C4-2B (cell line): ENCODE measurements around the gene NT5C2.

Source experiments
- H3K27ac ChIP-seq: fragments of 450-650 bp; 2 replicates; pipeline ENCODE4 v1.5.1; 2017
- CTCF ChIP-seq: fragments of 450-650 bp; conservative IDR thresholded peaks from 2 replicates; pipeline ENCODE4 v1.5.1; 2017; ENCODE audit warnings: mild to moderate bottlenecking
- ZFX ChIP-seq: fragments of 450-650 bp; IDR thresholded peaks from 2 replicates; pipeline ENCODE4 v1.6.1; 2017

NT5C2 gene

DNA sequence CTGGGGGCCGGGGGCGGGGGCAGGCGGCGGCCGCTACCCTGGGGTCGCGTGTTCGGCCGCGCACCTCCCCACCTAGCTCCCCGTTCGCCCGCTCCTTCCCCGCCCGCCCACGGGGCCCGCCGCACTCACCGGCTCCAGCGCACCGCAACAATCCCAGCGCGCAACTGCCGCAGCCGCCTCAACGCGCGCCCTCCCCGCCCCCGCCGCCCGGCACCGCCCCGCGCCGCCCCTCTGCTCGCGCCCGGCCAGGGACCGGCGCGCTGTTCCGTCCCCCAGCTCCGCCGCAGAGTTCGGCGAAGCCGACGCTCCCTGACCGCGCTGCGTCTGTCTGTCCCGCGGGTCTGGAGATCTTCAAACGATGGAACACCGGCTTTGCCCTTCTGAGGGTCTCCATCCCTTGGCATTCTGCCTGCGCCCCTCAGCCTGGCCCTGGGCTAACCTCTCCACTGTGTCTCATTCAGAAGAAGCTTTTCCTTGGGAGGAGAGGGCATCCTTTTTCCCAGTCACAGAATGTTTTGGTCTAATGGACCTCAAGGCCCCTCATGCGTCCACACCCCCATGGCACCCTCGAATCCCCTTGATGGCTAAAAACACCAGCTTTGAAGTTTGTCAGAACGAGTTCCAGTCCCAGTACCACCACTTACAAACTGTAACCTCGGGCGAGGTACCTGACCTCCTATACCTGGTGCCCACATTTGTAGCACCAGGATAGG lies at the start of gene NT5C2:
Gene NT5C2, minus strand, starts transcription at position 166 of the 713 bp plus-strand sequence. CDS start 18,314 bp downstream, outside the sequence.
- TF ChIP-seq CTCF, result no peak
- TF ChIP-seq ZFX, result peak; percentile 46; the same call in 1 of the 2 replicates
- H3K27ac ChIP-seq, result peak within 1 kb of the TSS; percentile 94

- TF ChIP-seq CTCF (no peak), ZFX (peak; percentile 39; the same call in 1 of the 2 replicates)
- peak overlapping the region; percentile 93 for H3K27ac ChIP-seq
Measured at GRCh38 chr10:103241262-103242011, 48.4 kb upstream of the NT5C2 start.

- H3K27ac ChIP-seq, result peak overlapping the region; percentile 14; the same call in 1 of the 2 replicates
- TF ChIP-seq ZFX (no peak), CTCF (no peak)
Measured at GRCh38 chr10:103238506-103239252, 45.6 kb upstream of the NT5C2 start.

DNA sequence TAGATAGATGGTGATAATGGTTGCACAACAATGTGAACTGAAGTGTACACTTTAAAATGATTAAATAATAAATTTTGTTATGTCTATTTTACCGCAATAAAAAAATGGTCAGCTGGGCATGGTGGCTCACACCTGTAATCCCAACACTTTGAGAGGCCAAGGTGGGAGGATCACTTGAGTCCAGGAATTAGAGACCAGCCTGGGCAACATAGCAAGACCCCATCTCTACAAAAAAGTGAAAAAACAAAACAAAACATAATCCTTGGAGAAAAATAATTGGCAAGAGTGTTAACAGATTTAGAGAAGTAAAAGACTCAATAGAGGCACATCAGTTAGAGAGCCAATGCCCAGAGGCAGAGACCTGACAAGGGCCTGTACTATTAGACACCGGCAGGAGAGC lies 42.7 kb upstream of the NT5C2 start:
- no peak overlapping the region for H3K27ac ChIP-seq
- TF ChIP-seq ZFX, result no peak
- TF ChIP-seq CTCF, result no peak

- H3K27ac ChIP-seq, result no peak overlapping the region
- TF ChIP-seq ZFX (no peak), CTCF (no peak)
Measured at GRCh38 chr10:103232772-103233488, 39.9 kb upstream of the NT5C2 start.

GRCh38 chr10:103232131-103232673 lies 39.1 kb upstream of the NT5C2 start:
- no peak for TF ChIP-seq ZFX
- H3K27ac ChIP-seq, result no peak overlapping the region

- TF ChIP-seq ZFX, result no peak
- TF ChIP-seq CTCF, result no peak
- H3K27ac ChIP-seq, result no peak overlapping the region
Measured at GRCh38 chr10:103231047-103231551, 38.0 kb upstream of the NT5C2 start.
